ENCODE results near the gene ZNF883.

GRCh38 chr9:113012492-113012891 is 500 bp upstream of the ZNF883 start:
- TF ChIP-seq CTCF (IDR thresholded peaks at IDR 0.05), result no peak
- no peak for TF ChIP-seq POLR2A (IDR thresholded peaks at IDR 0.05)
